Vagina (tissue), 2 donors: ENCODE results near the gene MED13L. TPM values are rescaled to one million over a fixed set of nuclear protein-coding genes. Genes with fewer than 3 reads are reported as not detected.

ENCODE experiments used
- DNase-seq, 2 donors: peaks; one replicate each; pipeline ENCODE4 v3.0.0-alpha.2; 2017; ENCODE audit errors: extremely low spot score in 2 of 2
- H3K27ac ChIP-seq: fragments of 200-600 bp; sonication (generic); one replicate; pipeline ENCODE4 v1.5.1; 2019
- H3K27me3 ChIP-seq: fragments of 200-600 bp; sonication (generic); one replicate; pipeline ENCODE4 v1.5.1; 2019
- H3K36me3 ChIP-seq, 2 donors: fragments of 200-600 bp; sonication (generic); one replicate each; pipeline ENCODE4 v1.5.1; 2017 to 2019
- H3K4me1 ChIP-seq: fragments of 200-600 bp; sonication (generic); one replicate; pipeline ENCODE4 v1.5.1; 2019
- H3K4me3 ChIP-seq, 2 donors: fragments of 200-600 bp; sonication (generic); 1 replicate in 1 of 2; 2 replicates in 1 of 2; pipeline ENCODE4 v1.5.1; 2016 to 2019
- H3K9me3 ChIP-seq: fragments of 200-600 bp; sonication (generic); one replicate; pipeline ENCODE4 v1.5.1; 2019
- CTCF ChIP-seq, 3 experiments: fragments of 450-650 bp in 2 of 3; fragments of 200-600 bp in 1 of 3; sonication (generic) in 1 of 3; IDR thresholded peaks; one replicate each; pipeline ENCODE4 v1.5.1; 2017 to 2019; ENCODE audit warnings: antibody characterized with exemption in 3 of 3, mild to moderate bottlenecking in 2 of 3, moderate library complexity in 2 of 3
- POLR2A ChIP-seq, 2 donors: fragments of 450-650 bp; IDR thresholded peaks; one replicate each; pipeline ENCODE4 v1.6.1; 2017; ENCODE audit warnings: antibody characterized with exemption in 2 of 2, mild to moderate bottlenecking in 2 of 2, moderate library complexity in 2 of 2
- POLR2AphosphoS5 ChIP-seq, 2 donors: sonication (generic); formaldehyde crosslinking; IDR thresholded peaks; one replicate each; pipeline ENCODE4 v1.9.0; 2017; ENCODE audit warnings: antibody characterized with exemption in 2 of 2, mild to moderate bottlenecking in 2 of 2, low read depth in 1 of 2; ENCODE audit not compliant: insufficient read depth in 1 of 2
- intact Hi-C: fragments of 100-400 bp; cut with DNase I; formaldehyde crosslinking; loops from one replicate; pipeline ENCODE4 v1.15.1; 2023
- total RNA-seq: library from RNA; depleted of rRNA; stranded (reverse); fragments of >200 nt; gene quantifications from one replicate; pipeline ENCODE4 v1.2.3, GENCODE V29; 2016

Gene MED13L
- total RNA-seq, 1 donor from 2014 or later, result 161 TPM

DNA sequence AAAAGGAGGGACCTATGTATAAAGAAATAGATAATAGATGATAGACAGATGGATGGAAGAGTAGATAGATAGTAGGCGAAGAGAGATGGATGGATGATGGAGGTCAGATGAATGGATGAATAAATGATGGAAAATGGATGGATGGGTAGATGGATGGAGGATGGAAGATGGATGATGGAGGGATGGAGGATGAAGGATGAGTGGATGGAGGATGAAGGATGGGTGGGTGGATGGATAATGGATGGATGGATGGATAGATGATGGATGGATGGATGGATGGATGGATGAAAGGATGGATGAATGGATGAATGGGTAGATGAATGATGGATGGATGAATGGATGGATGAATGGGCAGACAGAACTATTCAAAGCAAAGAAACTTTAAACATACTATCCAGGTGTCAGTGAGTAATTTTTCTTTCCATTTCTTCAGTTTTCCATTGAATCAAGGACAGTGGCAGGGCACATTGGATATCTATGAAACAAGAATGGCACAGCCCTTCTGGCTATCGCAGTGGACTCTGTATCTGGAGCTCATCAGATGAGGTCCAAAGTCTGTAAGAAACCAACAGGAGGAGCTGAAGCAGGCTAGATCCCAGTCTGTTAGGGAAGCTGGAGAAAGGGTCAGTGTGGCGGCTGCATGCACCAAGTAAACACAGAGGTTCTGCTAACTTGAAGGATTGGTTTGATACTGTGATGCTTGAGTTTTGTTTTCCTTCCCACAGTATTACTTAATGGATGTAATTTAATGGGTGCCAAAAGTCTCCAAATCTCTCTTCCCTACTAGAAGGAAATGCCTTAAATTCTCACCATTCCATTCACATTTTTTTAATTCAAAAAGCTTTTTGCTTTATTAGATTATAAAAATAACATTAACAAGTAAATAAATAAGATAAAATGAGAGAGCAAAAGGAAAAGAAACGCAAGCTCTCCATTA, 18.1 kb upstream of the MED13L start:
- Histone ChIP-seq H3K9me3 (no peaks in the 10 kb centered on the region), H3K4me1 (peaks cover 20% of the 10 kb centered on the region), H3K36me3 (no peaks in the 10 kb centered on the region), H3K27ac (no peak overlapping the region), H3K4me3 (no peak overlapping the region), H3K27me3 (no peaks in the 10 kb centered on the region)
- no peak for DNase-seq
- intact Hi-C loops, result loop anchor here (10.0 kb wide), 1 partner anchor 229 kb away; no protein-coding TSS in a partner anchor
- TF ChIP-seq POLR2AphosphoS5 (IDR thresholded peaks at IDR 0.05; ENCODE audit: insufficient read depth in 1 of 2, low read depth in 1 of 2) (no peak), POLR2A (IDR thresholded peaks at IDR 0.05) (no peak), CTCF (IDR thresholded peaks at IDR 0.05) (no peak)

GRCh38 chr12:116294454-116295165, 17.1 kb upstream of the MED13L start:
- no peak overlapping the region for H3K27ac ChIP-seq
- H3K4me3 ChIP-seq, result no peak overlapping the region
- intact Hi-C loops, result loop anchor here (10.0 kb wide), 1 partner anchor 230 kb away; no protein-coding TSS in a partner anchor

GRCh38 chr12:116293687-116294453, 16.4 kb upstream of the MED13L start:
- TF ChIP-seq POLR2A (IDR thresholded peaks at IDR 0.05) (no peak), CTCF (IDR thresholded peaks at IDR 0.05) (no peak), POLR2AphosphoS5 (IDR thresholded peaks at IDR 0.05; ENCODE audit: insufficient read depth in 1 of 2, low read depth in 1 of 2) (no peak)
- no peak overlapping the region for H3K27ac ChIP-seq
- intact Hi-C loops, result loop anchor here (10.0 kb wide), 1 partner anchor 231 kb away; no protein-coding TSS in a partner anchor

More at GRCh38 chr12:116294454-116295165, 17.1 kb upstream of the MED13L start:
- Histone ChIP-seq H3K36me3 (no peaks in the 10 kb centered on the region), H3K27me3 (no peaks in the 10 kb centered on the region), H3K4me1 (peaks cover 10% of the 10 kb centered on the region), H3K9me3 (no peaks in the 10 kb centered on the region)
- TF ChIP-seq POLR2A (IDR thresholded peaks at IDR 0.05), result no peak
- no peak for DNase-seq

GRCh38 chr12:116291218-116291617, 13.7 kb upstream of the MED13L start:
- H3K4me1 ChIP-seq, result no peaks in the 10 kb centered on the region
- TF ChIP-seq CTCF (IDR thresholded peaks at IDR 0.05), result no peak
- TF ChIP-seq POLR2A (IDR thresholded peaks at IDR 0.05), result no peak
- TF ChIP-seq POLR2AphosphoS5 (IDR thresholded peaks at IDR 0.05; ENCODE audit: insufficient read depth in 1 of 2, low read depth in 1 of 2), result no peak
- no peak overlapping the region for H3K4me3 ChIP-seq
- H3K36me3 ChIP-seq, result no peaks in the 10 kb centered on the region
- intact Hi-C loops, result loop anchor here (10.0 kb wide), 1 partner anchor 234 kb away; no protein-coding TSS in a partner anchor
- no peak overlapping the region for H3K27ac ChIP-seq
- H3K9me3 ChIP-seq, result no peaks in the 10 kb centered on the region
- H3K27me3 ChIP-seq, result no peaks in the 10 kb centered on the region
- no peak for DNase-seq

More at GRCh38 chr12:116293687-116294453, 16.4 kb upstream of the MED13L start:
- Histone ChIP-seq H3K27me3 (no peaks in the 10 kb centered on the region), H3K9me3 (no peaks in the 10 kb centered on the region), H3K4me1 (peaks cover 3% of the 10 kb centered on the region), H3K4me3 (no peak overlapping the region), H3K36me3 (no peaks in the 10 kb centered on the region)
- DNase-seq, result no peak

- intact Hi-C loops, result no loop called here
Measured at GRCh38 chr12:116288735-116289134, 11.2 kb upstream of the MED13L start.

More at GRCh38 chr12:116288735-116289134, 11.2 kb upstream of the MED13L start:
- Histone ChIP-seq H3K27ac (no peak overlapping the region), H3K9me3 (no peaks in the 10 kb centered on the region), H3K36me3 (no peaks in the 10 kb centered on the region), H3K4me3 (no peak overlapping the region), H3K4me1 (no peaks in the 10 kb centered on the region), H3K27me3 (no peaks in the 10 kb centered on the region)
- no peak for DNase-seq
- TF ChIP-seq POLR2AphosphoS5 (IDR thresholded peaks at IDR 0.05; ENCODE audit: insufficient read depth in 1 of 2, low read depth in 1 of 2) (no peak), POLR2A (IDR thresholded peaks at IDR 0.05) (no peak), CTCF (IDR thresholded peaks at IDR 0.05) (no peak)
